Endothelial cell (in vitro differentiated cells): ENCODE data around the gene THAP10. TPM values are rescaled to one million over a fixed set of nuclear protein-coding genes. Genes with fewer than 3 reads are reported as not detected.
"Not testable (repeated sequence)": the region's sequence is repeated elsewhere in the genome, so short reads cannot be mapped to it uniquely, and the experiment has no call there.

ENCODE experiments used
- DNase-seq: peaks from one replicate; pipeline ENCODE4 v3.0.0; 2021; ENCODE audit warnings: low spot score
- H3K27ac Mint-ChIP-seq: one replicate; pipeline ENCODE4 v1.8.0; 2021; ENCODE audit warnings: mixed read lengths, inconsistent platforms; ENCODE audit not compliant: unreplicated experiment
- H3K27me3 Mint-ChIP-seq: one replicate; pipeline ENCODE4 v1.8.0; 2021; ENCODE audit warnings: mild to moderate bottlenecking, moderate library complexity, mixed read lengths, inconsistent platforms; ENCODE audit not compliant: unreplicated experiment
- H3K36me3 Mint-ChIP-seq: one replicate; pipeline ENCODE4 v1.8.0; 2021; ENCODE audit warnings: mild to moderate bottlenecking, low read depth, mixed read lengths, inconsistent platforms; ENCODE audit not compliant: unreplicated experiment
- H3K4me1 Mint-ChIP-seq: one replicate; pipeline ENCODE4 v1.8.0; 2021; ENCODE audit warnings: mild to moderate bottlenecking, mixed read lengths, inconsistent platforms; ENCODE audit not compliant: unreplicated experiment
- H3K4me3 Mint-ChIP-seq: one replicate; pipeline ENCODE4 v1.8.0; 2021; ENCODE audit warnings: mild to moderate bottlenecking, mixed read lengths, inconsistent platforms; ENCODE audit not compliant: unreplicated experiment
- H3K9me3 Mint-ChIP-seq: one replicate; pipeline ENCODE4 v1.8.0; 2021; ENCODE audit warnings: mixed read lengths, inconsistent platforms; ENCODE audit not compliant: unreplicated experiment
- CTCF ChIP-seq: fragments of 200-600 bp; sonication (generic); IDR thresholded peaks from one replicate; pipeline ENCODE4 v1.5.0; 2021; ENCODE audit warnings: antibody characterized with exemption; ENCODE audit not compliant: unreplicated experiment
- total RNA-seq: library from RNA; stranded (reverse); fragmentation: NEBNext Ultra II Directional; extraction: Animal tissue kit (Norgen Biotek cat#: 25700); gene quantifications from one replicate; pipeline ENCODE4 v1.2.1, GENCODE V29; 2021; ENCODE audit not compliant: unreplicated experiment

THAP10 gene
- total RNA-seq, 1 donor from 2014 or later, result 1.9 TPM

GRCh38 chr15:70859998-70860397, 32.2 kb downstream of the THAP10 start:
- Mint-ChIP-seq H3K27ac (no peak overlapping the region), H3K9me3 (no peaks in the 10 kb centered on the region), H3K4me3 (no peak overlapping the region), H3K27me3 (peaks cover 3% of the 10 kb centered on the region), H3K36me3 (no peaks in the 10 kb centered on the region), H3K4me1 (no peaks in the 10 kb centered on the region)
- no peak for TF ChIP-seq CTCF
- DNase-seq, result no peak

DNA sequence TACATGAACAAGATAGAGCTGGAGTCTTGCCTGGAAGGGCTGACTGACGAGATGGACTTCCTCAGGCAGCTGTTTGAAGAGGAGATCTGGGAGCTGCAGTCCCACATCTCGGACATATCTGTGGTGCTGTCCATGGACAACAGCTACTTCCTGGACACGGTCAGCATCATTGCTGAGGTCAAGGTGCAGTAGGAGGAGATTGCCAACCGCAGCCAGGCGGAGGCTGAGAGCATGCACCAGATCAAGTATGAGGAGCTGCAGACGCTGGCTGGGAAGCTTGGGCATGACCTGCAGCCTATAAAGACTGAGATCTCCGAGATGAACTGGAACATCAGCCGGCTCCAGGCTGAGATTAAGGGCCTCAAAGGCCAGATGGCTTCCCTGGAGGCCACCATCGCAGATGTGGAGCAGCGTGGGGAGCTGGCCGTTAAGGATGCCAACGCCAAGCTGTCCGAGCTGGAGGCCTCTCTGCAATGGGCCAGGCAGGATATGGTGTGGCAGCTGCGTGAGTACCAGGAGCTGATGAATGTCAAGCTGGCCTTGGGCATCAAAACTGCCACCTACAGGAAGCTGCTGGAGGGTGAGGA, 32.8 kb downstream of the THAP10 start:
- Mint-ChIP-seq H3K4me1 (peaks cover 2% of the 10 kb centered on the region), H3K9me3 (no peaks in the 10 kb centered on the region), H3K27me3 (peaks cover 4% of the 10 kb centered on the region), H3K4me3 (no peak overlapping the region), H3K36me3 (no peaks in the 10 kb centered on the region), H3K27ac (no peak overlapping the region)
- no peak for DNase-seq
- no peak for TF ChIP-seq CTCF

- DNase-seq, H3K36me3 Mint-ChIP-seq, H3K27ac Mint-ChIP-seq, H3K4me1 Mint-ChIP-seq, H3K4me3 Mint-ChIP-seq, H3K27me3 Mint-ChIP-seq, H3K9me3 Mint-ChIP-seq: not testable (repeated sequence)
These were observed 33.5 kb downstream of the THAP10 start for GRCh38 chr15:70858614-70859321.

DNA sequence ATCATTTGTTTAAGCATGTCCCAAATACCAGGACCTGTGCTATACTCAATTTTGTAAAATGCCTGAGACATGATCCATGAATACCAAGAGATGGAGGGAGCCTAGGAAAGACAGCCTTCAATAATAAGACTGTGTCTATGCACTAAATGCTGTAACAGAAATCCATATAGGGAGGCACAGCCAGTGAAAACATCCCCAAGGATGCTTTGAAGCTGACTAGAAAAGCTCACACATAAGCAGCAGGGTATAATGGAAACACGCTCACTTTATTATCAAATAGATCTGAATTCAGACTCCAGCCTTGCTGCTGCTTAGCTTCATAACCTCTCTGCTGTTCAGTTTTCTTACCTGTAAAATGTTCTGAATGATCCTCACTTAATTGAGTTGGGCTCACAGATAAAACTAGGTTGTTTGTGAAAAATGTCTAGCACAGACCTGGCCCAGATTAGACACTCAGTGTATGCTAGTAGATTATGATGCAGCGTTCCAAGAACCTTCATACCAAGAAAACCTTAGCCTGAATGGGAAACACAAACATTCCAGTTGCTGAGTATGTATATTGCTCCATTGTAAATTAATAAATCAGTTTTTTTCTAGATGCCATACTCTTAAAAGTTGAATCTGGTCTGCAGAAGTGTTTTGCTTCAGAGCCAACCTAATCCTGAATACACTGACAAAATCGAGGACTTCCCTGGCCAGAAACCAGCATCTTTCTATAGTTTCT, 34.5 kb downstream of the THAP10 start:
- DNase-seq, result no peak
- H3K9me3 Mint-ChIP-seq, result no peaks in the 10 kb centered on the region
- H3K27ac Mint-ChIP-seq, result no peak overlapping the region
- peaks cover 4% of the 10 kb centered on the region for H3K27me3 Mint-ChIP-seq
- H3K36me3 Mint-ChIP-seq, result no peaks in the 10 kb centered on the region
- peaks cover 8% of the 10 kb centered on the region for H3K4me1 Mint-ChIP-seq
- no peak for TF ChIP-seq CTCF
- no peak overlapping the region for H3K4me3 Mint-ChIP-seq

DNA sequence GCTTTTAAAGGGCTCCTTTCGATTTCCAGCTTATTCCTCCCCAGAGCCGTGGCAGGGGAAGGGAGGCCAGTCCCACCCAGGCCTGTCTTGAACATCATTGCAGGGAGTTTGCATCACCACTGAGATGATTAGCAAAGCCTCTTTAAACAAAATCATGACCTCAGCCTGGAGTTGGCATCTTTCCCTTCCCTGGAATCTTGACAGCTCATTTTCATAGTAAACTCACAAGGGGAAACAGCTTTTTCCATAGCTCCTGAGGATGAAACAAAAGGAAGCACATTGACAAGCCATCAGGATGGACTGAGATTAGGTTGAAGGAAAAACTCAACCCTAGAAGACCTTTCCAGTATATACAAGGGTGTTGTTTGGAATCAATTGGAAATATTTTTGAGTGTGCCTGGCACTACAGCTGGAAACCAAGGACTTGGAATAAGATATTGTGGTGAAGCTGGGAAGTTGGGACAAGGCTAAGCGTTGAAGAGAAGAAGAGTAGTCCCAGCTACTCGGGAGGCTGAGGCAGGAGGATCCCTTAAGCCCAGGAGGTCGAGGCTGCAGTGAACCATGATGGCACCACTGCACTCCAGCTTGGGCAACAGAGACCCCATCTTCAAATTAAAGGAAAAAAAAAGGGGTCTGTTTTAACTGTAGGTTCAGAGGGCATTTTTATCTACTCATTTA, 35.2 kb downstream of the THAP10 start:
- TF ChIP-seq CTCF, result no peak
- Mint-ChIP-seq H3K36me3 (no peaks in the 10 kb centered on the region), H3K27me3 (peaks cover 4% of the 10 kb centered on the region), H3K27ac (no peak overlapping the region), H3K4me3 (no peak overlapping the region), H3K9me3 (no peaks in the 10 kb centered on the region), H3K4me1 (peaks cover 8% of the 10 kb centered on the region)
- DNase-seq, result no peak
